NB4 (cell line): ENCODE measurements around the gene RBBP5.

ENCODE experiments used
- DNase-seq: peaks from one replicate; pipeline ENCODE4 v3.0.0; 2010; ENCODE audit warnings: low read depth
- H3K4me3 ChIP-seq: one replicate; pipeline ENCODE4 v1.5.1; 2011; ENCODE audit warnings: mild to moderate bottlenecking, low read depth, low read length, moderate library complexity
- MYC ChIP-seq: IDR thresholded peaks from 2 replicates; pipeline ENCODE4 v1.6.1; 2011; ENCODE audit warnings: low read depth, low read length
- POLR2A ChIP-seq: IDR thresholded peaks from 2 replicates; pipeline ENCODE4 v1.6.1; 2011; ENCODE audit warnings: mild to moderate bottlenecking; ENCODE audit not compliant: insufficient read length; ENCODE audit errors: extremely low read depth
- TF ChIP-seq, protein P1 (sequence below): IDR thresholded peaks from one replicate; pipeline ENCODE4 v1.5.1; 2012; ENCODE audit warnings: low read depth, low read length
- TF ChIP-seq, protein P2 (sequence below): IDR thresholded peaks from 2 replicates; pipeline ENCODE4 v1.6.1; 2011; ENCODE audit warnings: low read depth, low read length

RBBP5 gene

DNA sequence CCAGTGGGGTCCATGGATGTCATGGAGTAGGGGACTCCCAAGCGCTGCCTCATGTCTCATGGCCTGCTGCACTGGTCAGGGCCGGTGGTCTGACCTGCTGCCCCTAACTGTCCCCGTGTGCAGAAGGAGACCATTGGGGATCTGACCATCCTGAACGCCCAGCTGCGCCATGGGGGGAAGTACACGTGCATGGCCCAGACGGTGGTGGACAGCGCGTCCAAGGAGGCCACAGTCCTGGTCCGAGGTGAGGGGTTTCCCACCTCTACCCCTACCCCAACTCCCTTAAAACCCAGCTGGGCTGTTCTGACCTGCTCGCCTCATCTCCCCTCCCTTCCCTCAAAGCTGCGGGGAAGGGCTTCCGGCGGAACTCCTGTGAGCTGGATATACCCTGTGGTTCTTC lies 56.1 kb downstream of the RBBP5 start:
- DNase-seq: no peak
- no peak overlapping the region for H3K4me3 ChIP-seq
- TF ChIP-seq MYC: no peak
- TF ChIP-seq, protein P1, sequence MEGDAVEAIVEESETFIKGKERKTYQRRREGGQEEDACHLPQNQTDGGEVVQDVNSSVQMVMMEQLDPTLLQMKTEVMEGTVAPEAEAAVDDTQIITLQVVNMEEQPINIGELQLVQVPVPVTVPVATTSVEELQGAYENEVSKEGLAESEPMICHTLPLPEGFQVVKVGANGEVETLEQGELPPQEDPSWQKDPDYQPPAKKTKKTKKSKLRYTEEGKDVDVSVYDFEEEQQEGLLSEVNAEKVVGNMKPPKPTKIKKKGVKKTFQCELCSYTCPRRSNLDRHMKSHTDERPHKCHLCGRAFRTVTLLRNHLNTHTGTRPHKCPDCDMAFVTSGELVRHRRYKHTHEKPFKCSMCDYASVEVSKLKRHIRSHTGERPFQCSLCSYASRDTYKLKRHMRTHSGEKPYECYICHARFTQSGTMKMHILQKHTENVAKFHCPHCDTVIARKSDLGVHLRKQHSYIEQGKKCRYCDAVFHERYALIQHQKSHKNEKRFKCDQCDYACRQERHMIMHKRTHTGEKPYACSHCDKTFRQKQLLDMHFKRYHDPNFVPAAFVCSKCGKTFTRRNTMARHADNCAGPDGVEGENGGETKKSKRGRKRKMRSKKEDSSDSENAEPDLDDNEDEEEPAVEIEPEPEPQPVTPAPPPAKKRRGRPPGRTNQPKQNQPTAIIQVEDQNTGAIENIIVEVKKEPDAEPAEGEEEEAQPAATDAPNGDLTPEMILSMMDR: no peak
- TF ChIP-seq POLR2A: no peak
- TF ChIP-seq, protein P2, sequence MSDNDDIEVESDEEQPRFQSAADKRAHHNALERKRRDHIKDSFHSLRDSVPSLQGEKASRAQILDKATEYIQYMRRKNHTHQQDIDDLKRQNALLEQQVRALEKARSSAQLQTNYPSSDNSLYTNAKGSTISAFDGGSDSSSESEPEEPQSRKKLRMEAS: no peak

DNA sequence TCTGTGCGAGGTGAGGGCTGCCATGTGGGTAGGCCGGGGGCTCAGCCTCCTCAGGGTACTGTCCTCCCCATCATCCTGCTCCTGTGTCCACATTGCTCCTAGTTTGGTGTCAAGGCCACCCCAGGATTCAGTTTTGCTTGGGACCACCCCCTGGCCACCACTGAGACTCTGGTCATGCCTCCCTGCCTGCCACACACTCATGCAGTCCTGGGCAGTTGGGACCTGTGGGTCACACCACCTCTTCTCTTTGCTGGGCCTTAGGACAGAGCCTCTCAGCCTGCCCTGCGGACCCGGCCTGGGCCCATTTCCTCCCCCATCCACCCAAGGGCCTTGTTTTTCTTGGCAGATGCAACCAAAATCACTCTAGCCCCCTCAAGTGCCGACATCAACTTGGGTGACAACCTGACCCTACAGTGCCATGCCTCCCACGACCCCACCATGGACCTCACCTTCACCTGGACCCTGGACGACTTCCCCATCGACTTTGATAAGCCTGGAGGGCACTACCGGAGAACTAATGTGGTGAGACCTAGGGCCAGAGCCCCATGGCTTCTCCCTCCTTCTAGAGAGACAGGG lies 56.9 kb downstream of the RBBP5 start:
- no peak for DNase-seq
- H3K4me3 ChIP-seq: no peak overlapping the region
- TF ChIP-seq, protein P2: no peak
- TF ChIP-seq MYC (no peak), POLR2A (no peak)
- TF ChIP-seq, protein P1: no peak

DNA sequence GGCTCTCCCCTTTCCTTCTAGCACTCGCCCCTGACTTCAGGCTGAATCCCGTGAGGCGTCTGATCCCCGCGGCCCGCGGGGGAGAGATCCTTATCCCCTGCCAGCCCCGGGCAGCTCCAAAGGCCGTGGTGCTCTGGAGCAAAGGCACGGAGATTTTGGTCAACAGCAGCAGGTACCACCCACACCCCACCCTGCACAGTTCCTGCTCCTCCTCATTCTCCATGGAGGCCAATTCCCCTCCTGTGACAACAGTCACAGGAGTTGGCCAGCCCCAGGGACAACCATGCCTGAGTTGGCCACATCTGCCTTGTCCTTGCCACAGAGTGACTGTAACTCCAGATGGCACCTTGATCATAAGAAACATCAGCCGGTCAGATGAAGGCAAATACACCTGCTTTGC lies 57.5 kb downstream of the RBBP5 start:
- TF ChIP-seq POLR2A (no peak), MYC (no peak)
- TF ChIP-seq, protein P1: no peak
- TF ChIP-seq, protein P2: no peak
- DNase-seq: no peak
- no peak overlapping the region for H3K4me3 ChIP-seq

DNA sequence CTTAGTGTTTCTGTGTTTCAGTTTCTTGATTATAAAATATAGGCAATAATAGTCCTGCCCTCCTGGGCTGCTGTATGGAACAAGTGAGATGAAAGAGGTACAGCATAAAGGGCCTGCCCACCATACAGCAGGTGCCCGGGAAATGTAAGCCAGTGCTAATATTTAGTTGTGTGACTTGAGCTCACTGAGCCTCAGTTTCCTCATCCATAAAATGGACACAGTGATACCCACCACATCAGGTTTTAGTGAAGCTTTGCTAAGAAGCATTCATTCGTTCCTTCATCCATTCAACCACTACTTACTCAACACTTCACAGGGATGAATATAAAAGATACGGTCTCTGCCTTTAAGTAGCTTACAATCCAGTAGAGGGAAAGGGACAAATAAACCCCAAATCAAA lies 58.9 kb downstream of the RBBP5 start:
- TF ChIP-seq MYC (no peak), POLR2A (no peak)
- TF ChIP-seq, protein P2: no peak
- TF ChIP-seq, protein P1: no peak
- no peak overlapping the region for H3K4me3 ChIP-seq
- DNase-seq: no peak

DNA sequence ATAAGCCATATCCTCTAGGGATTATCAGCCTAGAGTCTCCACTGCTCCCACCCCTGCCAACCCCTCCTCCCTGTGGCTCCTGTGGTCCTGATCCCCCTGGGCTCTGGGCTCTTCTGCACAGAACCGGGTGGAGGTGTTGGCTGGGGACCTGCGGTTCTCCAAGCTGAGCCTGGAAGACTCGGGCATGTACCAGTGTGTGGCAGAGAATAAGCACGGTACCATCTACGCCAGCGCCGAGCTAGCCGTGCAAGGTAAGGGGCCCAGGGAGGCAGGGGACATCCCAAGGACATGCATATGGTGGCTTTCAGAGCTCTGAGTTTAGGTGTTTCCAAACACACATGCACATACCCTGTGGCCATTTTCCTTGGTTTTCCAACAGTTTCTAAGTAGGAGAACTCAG lies 59.5 kb downstream of the RBBP5 start:
- no peak for DNase-seq
- TF ChIP-seq, protein P2: no peak
- no peak for TF ChIP-seq POLR2A
- no peak for TF ChIP-seq MYC
- TF ChIP-seq, protein P1: no peak

DNA sequence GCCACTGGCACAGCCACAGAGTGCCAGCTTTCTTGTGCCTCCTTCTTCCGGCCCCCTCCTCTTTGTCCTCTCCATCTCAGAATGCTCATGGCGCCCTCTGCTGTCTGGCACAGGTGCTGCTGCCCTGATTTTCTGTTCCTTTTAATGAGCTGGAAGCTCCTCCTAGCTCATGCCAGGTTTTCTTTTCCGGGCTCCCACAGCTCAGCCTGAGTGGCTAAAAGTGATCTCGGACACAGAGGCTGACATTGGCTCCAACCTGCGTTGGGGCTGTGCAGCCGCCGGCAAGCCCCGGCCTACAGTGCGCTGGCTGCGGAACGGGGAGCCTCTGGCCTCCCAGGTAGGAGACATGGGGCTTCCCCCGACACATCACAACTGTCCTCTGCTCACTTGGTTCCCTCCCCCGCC lies 60.1 kb downstream of the RBBP5 start:
- peak; percentile 68 for DNase-seq
- H3K4me3 ChIP-seq: no peak overlapping the region
- TF ChIP-seq, protein P1: peak; percentile 90
- TF ChIP-seq POLR2A: no peak
- TF ChIP-seq, protein P2: no peak
- no peak for TF ChIP-seq MYC

More for the DNA sequence above, 59.5 kb downstream of the RBBP5 start:
- H3K4me3 ChIP-seq: no peak overlapping the region
